Adrenal gland (tissue), 12 donors: ENCODE measurements around the gene TAMM41. TPM values are rescaled to one million over a fixed set of nuclear protein-coding genes. Genes with fewer than 3 reads are reported as not detected.
A peak's percentile ranks its signal among the peaks of the same experiment; 100 is the strongest.

Experiments
- DNase-seq, 7 donors: peaks; one replicate each; pipeline ENCODE4 v3.0.0-alpha.2; 2019 to 2020
- H3K27ac ChIP-seq, 5 donors: fragments of 200-600 bp; sonication (generic) in 4 of 5; 1 replicate in 3 of 5; 2 replicates in 2 of 5; pipeline versions ENCODE4 v1.5.1 to v1.8.0; 2016 to 2020; ENCODE audit warnings: mild to moderate bottlenecking in 1 of 5
- H3K27me3 ChIP-seq: fragments of 200-600 bp; 2 replicates; pipeline ENCODE4 v1.8.0; 2021
- H3K36me3 ChIP-seq, 2 donors: fragments of 200-600 bp; replicated peaks in 1 of 2; 1 replicate in 1 of 2; 2 replicates in 1 of 2; pipeline versions ENCODE4 v1.5.1 to v1.8.0; 2018 to 2022
- H3K4me1 ChIP-seq, 2 donors: fragments of 200-600 bp; replicated peaks in 1 of 2; 1 replicate in 1 of 2; 2 replicates in 1 of 2; pipeline versions ENCODE4 v1.5.1 to v1.8.0; 2018 to 2021
- H3K4me3 ChIP-seq, 4 donors: fragments of 200-600 bp; sonication (generic) in 3 of 4; one replicate each; pipeline ENCODE4 v1.5.1; 2016 to 2018
- H3K9me3 ChIP-seq, 3 donors: fragments of 200-600 bp; sonication (generic) in 1 of 3; replicated peaks in 1 of 3; 1 replicate in 2 of 3; 2 replicates in 1 of 3; pipeline versions ENCODE4 v1.5.1 to v1.8.0; 2016 to 2021
- POLR2A ChIP-seq, 2 donors: fragments of 450-650 bp; IDR thresholded peaks; one replicate each; pipeline ENCODE4 v1.6.1; 2017; ENCODE audit warnings: antibody characterized with exemption in 2 of 2, mild to moderate bottlenecking in 2 of 2, moderate library complexity in 1 of 2
- WGBS, 4 donors: extraction: QIAGEN DNeasy Blood & Tissue Kit in 2 of 4; methylation state at CpG; one replicate each; pipeline versions ENCODE4 v1.1.5 to v1.1.7; 2013 to 2017; 5-methylcytosine and 5-hydroxymethylcytosine counted together
- intact Hi-C, 2 donors: fragments of 100-400 bp; cut with DNase I; formaldehyde crosslinking; loops; one replicate each; pipeline versions ENCODE4 v1.14.1 to v1.15.0; 2022 to 2023
- polyA plus RNA-seq, 3 donors: library from polyadenylated mRNA; stranded (reverse); fragments of 200-250 nt in 2 of 3; fragments of 350-450 nt in 1 of 3; fragmentation: Illumina TruSeq in 1 of 3; extraction: RNeasy Lipid Tissue Mini Kit (QIAGEN cat#74804) in 1 of 3; gene quantifications; one replicate each; pipeline ENCODE4 v1.2.3, GENCODE V29; 2013 to 2014
- total RNA-seq, 9 donors: library from RNA; depleted of rRNA in 4 of 9; stranded (reverse); fragments of >200 nt in 4 of 9; fragments of 120-200 nt in 1 of 9; fragmentation: NEBNext Ultra II Directional in 1 of 9; extraction: Animal tissue kit (Norgen Biotek cat#: 25700) in 1 of 9; gene quantifications; one replicate each; pipeline versions ENCODE4 v1.1.0 to v1.2.4, GENCODE V29; 2013 to 2023
- TF ChIP-seq, protein P1 (sequence below), 6 experiments: fragments of 450-650 bp in 4 of 6; fragments of 200-600 bp in 2 of 6; sonication (generic) in 1 of 6; IDR thresholded peaks; 1 replicate in 5 of 6; 2 replicates in 1 of 6; pipeline versions ENCODE4 v1.5.1 to v1.8.0; 2016 to 2021; ENCODE audit warnings: antibody characterized with exemption in 6 of 6, mild to moderate bottlenecking in 2 of 6, moderate library complexity in 1 of 6
- donor health status: healthy with polysubstance abuse.
- donor health status: Bipolar disorder and iron deficiency.
- donor health status: DM: yes; HTN: yes; CAD: no.
- donor health status: DM: no; HTN: no; CAD: no.
- donor health status: DM: no; HTN: no; CAD: no.
- donor health status: DM: yes; HTN: yes; CAD: no.

Gene TAMM41
- total and polyA plus RNA-seq, 12 donors: 5.8 to 21.0 (median 13.6) TPM

DNA sequence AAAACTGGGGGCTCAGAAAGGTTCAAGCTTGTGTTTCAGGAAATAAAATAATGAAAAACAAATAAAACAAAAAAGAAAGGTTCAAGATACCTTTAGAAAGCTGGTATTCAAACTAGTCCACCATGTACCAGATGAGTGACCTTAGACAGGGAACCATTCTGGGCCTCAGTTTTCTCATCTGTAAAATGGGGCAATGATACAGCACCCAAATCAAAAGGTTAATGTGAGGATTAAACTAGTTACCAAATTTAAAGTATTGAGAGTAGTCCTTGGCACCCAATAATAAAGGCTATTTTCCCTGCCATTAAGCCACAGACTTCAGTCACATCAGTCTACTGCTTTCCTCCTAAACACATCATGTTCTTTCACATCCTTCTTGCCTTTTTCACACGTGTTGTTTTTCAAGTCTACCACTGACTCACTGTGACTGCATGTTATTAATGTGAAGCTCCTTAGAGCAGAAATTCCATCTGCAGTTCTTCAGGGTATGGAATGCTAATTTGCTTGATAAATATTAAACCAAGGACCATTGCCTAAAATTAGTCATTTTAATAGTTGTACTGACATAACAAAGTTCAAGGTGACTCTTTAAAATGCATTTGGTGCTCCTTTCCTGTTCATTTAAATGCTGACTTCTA lies 19.9 kb downstream of the TAMM41 start:
- DNase-seq: no peak
- Histone ChIP-seq H3K27ac (peak overlapping the region in 2 of 5 donors; percentile 5 to 23), H3K27me3 (no peaks in the 10 kb centered on the region), H3K9me3 (no peaks in the 10 kb centered on the region), H3K4me3 (no peak overlapping the region), H3K4me1 (peaks cover 3 to 10% of the 10 kb centered on the region in 2 donors), H3K36me3 (peaks cover 0 to 52% of the 10 kb centered on the region in 2 donors)
- TF ChIP-seq, protein P1, sequence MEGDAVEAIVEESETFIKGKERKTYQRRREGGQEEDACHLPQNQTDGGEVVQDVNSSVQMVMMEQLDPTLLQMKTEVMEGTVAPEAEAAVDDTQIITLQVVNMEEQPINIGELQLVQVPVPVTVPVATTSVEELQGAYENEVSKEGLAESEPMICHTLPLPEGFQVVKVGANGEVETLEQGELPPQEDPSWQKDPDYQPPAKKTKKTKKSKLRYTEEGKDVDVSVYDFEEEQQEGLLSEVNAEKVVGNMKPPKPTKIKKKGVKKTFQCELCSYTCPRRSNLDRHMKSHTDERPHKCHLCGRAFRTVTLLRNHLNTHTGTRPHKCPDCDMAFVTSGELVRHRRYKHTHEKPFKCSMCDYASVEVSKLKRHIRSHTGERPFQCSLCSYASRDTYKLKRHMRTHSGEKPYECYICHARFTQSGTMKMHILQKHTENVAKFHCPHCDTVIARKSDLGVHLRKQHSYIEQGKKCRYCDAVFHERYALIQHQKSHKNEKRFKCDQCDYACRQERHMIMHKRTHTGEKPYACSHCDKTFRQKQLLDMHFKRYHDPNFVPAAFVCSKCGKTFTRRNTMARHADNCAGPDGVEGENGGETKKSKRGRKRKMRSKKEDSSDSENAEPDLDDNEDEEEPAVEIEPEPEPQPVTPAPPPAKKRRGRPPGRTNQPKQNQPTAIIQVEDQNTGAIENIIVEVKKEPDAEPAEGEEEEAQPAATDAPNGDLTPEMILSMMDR (IDR thresholded peaks at IDR 0.05): no peak
- no peak for TF ChIP-seq POLR2A (IDR thresholded peaks at IDR 0.05)
- intact Hi-C loops: no loop called here
- WGBS, 4 donors: 34 to 43% (median 39%) methylated on average over 1 of the region's 1 CpG

DNA sequence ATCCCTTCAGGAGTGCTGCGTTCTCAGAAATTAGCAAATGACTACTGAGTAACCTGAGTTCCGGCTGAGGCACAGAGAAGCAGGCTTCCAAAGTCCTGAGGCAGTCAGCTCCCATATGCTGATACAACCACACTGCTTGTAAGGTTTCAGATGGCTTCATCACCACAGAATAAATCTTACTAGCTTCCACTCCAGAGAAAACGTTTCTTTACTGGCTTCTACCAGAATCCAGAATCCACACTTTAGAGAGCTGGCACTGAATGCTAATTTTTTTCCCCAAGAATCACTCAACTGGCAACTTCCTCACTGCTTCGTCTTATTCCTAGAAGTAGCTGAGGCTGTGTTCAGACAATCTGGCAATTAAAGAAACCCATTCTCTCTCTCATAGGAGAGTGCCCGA lies 21.4 kb downstream of the TAMM41 start:
- Histone ChIP-seq H3K27ac (no peak overlapping the region), H3K36me3 (peaks cover 0 to 44% of the 10 kb centered on the region in 2 donors), H3K4me1 (peaks cover 12 to 19% of the 10 kb centered on the region in 2 donors), H3K27me3 (no peaks in the 10 kb centered on the region), H3K9me3 (no peaks in the 10 kb centered on the region), H3K4me3 (no peak overlapping the region)
- no peak for DNase-seq
- TF ChIP-seq POLR2A (IDR thresholded peaks at IDR 0.05): no peak
- TF ChIP-seq, protein P1 (IDR thresholded peaks at IDR 0.05): no peak
- intact Hi-C loops: no loop called here
- 85 to 90% (median 88%) methylated on average over 5 of the region's 5 CpGs for WGBS, 4 donors

DNA sequence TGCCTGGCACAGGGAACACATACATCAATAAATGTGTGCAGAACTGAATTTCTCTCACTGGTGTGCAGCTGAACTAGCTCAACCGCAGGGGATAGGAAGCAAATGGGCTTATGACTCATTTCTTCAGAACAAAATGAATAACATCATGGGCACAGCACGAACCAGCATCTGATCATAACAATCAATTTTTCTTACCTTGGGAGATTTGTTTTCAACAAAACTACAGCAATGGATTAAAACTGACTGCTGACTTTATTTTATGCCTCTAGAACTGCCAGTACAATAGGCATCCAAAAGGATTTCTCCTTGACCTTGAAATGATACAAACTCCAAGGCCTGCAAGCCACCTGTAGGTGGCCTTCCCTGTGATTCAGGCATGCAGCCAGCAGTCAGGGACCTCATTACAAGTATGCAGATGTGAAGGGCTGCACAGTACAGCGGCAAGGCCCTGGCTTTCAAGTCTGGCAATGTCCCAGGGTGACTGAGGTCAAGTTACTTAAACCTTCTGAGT lies 26.1 kb downstream of the TAMM41 start:
- Histone ChIP-seq H3K27ac (peak overlapping the region in 2 of 5 donors; percentile 5 to 28), H3K4me1 (peaks cover 9 to 13% of the 10 kb centered on the region in 2 donors), H3K27me3 (no peaks in the 10 kb centered on the region), H3K36me3 (peaks cover 0 to 18% of the 10 kb centered on the region in 2 donors), H3K4me3 (no peak overlapping the region), H3K9me3 (no peaks in the 10 kb centered on the region)
- 28 to 49% (median 36%) methylated on average over 2 to 3 of the region's 3 CpGs for WGBS, 4 donors
- TF ChIP-seq POLR2A (IDR thresholded peaks at IDR 0.05): no peak
- TF ChIP-seq, protein P1 (IDR thresholded peaks at IDR 0.05): no peak
- DNase-seq: peak; percentile 28 to 66 (median 54)
- intact Hi-C loops: no loop called here

DNA sequence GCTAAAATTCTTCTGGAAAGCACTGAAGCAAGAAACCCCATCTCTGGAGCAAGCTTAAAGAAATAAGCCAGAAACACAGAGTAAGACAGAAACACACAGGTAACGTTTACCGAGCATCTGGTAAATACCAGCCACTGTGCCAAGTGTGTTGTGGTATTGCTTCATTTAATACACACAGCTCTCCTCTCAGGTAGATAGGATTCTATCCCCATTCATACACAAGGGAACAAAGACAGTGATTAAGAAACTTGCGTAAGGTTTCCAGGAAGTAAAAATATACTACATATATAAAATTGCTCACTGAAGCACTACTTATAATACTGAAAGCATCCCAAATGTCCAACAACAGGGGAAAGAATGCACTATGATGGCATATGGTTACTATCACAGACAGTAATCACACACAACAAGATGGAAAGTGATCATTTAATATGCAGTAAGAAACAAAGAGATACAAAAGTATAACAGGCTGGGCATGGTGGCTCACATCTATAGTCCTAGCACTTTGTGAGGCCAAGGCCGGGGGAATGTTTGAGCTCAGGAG lies 27.5 kb downstream of the TAMM41 start:
- intact Hi-C loops: no loop called here
- H3K4me1 ChIP-seq: peaks cover 9 to 13% of the 10 kb centered on the region in 2 donors
- TF ChIP-seq, protein P1 (IDR thresholded peaks at IDR 0.05): no peak
- TF ChIP-seq POLR2A (IDR thresholded peaks at IDR 0.05): no peak
- 92 to 97% (median 95%) methylated on average over 4 of the region's 4 CpGs for WGBS, 4 donors
- no peak overlapping the region for H3K27ac ChIP-seq
- H3K4me3 ChIP-seq: no peak overlapping the region
- H3K36me3 ChIP-seq: peaks cover 0 to 16% of the 10 kb centered on the region in 2 donors
- H3K27me3 ChIP-seq: no peaks in the 10 kb centered on the region
- no peak for DNase-seq
- H3K9me3 ChIP-seq: no peaks in the 10 kb centered on the region
